H1 (cell line): Measurements from ENCODE around the gene CCDC40. TPM values are rescaled to one million over a fixed set of nuclear protein-coding genes. Genes with fewer than 3 reads are reported as not detected.

Experiments used
- EZH2 ChIP-seq: fragments of 200-600 bp; sonication (generic); IDR thresholded peaks from 2 replicates; pipeline ENCODE4 v1.7.1; 2012; ENCODE audit warnings: low read depth, mild to moderate bottlenecking, moderate library complexity, low read length, inconsistent platforms; ENCODE audit not compliant: severe bottlenecking
- GABPA ChIP-seq: IDR thresholded peaks from 2 replicates; pipeline ENCODE4 v1.6.1; 2011; ENCODE audit warnings: mild to moderate bottlenecking, low read length, moderate library complexity, borderline replicate concordance; ENCODE audit not compliant: insufficient read depth
- RNF2 ChIP-seq: fragments of 200-900, 300-1000 bp; sonication (generic); IDR thresholded peaks from 2 replicates; pipeline ENCODE4 v1.7.1; 2016; ENCODE audit warnings: borderline replicate concordance, low read depth, mild to moderate bottlenecking, antibody characterized with exemption, low read length; ENCODE audit not compliant: poor library complexity, severe bottlenecking; ENCODE audit errors: missing control alignments
- polyA plus RNA-seq, 7 experiments: library from polyadenylated mRNA; depleted of rRNA in 3 of 7; stranded (reverse) in 5 of 7; unstranded in 2 of 7; fragments of >200 nt in 5 of 7; fragments of 200-250 nt in 2 of 7; gene quantifications; 1 replicate in 5 of 7; 2 replicates in 1 of 7; 4 replicates in 1 of 7; pipeline versions ENCODE4 v1.2.1 to v1.2.3, GENCODE V29; 2011 to 2013; ENCODE audit warnings: missing spikeins in 2 of 7, mixed read lengths in 2 of 7
- total RNA-seq: library from RNA; stranded (reverse); fragmentation: NEBNext Ultra II Directional; extraction: Animal tissue kit (Norgen Biotek cat#: 25700); gene quantifications from 2 replicates; pipeline ENCODE4 v1.2.1, GENCODE V29; 2021

CCDC40 gene
- total and polyA plus RNA-seq, 2 of the 8 experiments (the other 6 are each of a cell fraction or from before 2014, with no cell fraction given), result 4.1 to 11.5 TPM

- TF ChIP-seq GABPA, result no peak; the same call in 1 of the 2 replicates
- no peak for TF ChIP-seq RNF2
- TF ChIP-seq EZH2, result no peak
Observed at GRCh38 chr17:79991140-79991923, 45.1 kb upstream of the CCDC40 start (continued).
